C4-2B (cell line): ENCODE measurements around the gene FRMPD2.

Experiments used
- CTCF ChIP-seq: fragments of 450-650 bp; conservative IDR thresholded peaks from 2 replicates; pipeline ENCODE4 v1.5.1; 2017; ENCODE audit warnings: mild to moderate bottlenecking
- ZFX ChIP-seq: fragments of 450-650 bp; IDR thresholded peaks from 2 replicates; pipeline ENCODE4 v1.6.1; 2017

GRCh38 chr10:48187713-48188485, 86.6 kb downstream of the FRMPD2 start:
- TF ChIP-seq CTCF (no peak), ZFX (no peak)
